ENCODE measurements around the gene ABCC1.
"Not testable (repeated sequence)": the region's sequence is repeated elsewhere in the genome, so short reads cannot be mapped to it uniquely, and the experiment has no call there.

Gene ABCC1

DNA sequence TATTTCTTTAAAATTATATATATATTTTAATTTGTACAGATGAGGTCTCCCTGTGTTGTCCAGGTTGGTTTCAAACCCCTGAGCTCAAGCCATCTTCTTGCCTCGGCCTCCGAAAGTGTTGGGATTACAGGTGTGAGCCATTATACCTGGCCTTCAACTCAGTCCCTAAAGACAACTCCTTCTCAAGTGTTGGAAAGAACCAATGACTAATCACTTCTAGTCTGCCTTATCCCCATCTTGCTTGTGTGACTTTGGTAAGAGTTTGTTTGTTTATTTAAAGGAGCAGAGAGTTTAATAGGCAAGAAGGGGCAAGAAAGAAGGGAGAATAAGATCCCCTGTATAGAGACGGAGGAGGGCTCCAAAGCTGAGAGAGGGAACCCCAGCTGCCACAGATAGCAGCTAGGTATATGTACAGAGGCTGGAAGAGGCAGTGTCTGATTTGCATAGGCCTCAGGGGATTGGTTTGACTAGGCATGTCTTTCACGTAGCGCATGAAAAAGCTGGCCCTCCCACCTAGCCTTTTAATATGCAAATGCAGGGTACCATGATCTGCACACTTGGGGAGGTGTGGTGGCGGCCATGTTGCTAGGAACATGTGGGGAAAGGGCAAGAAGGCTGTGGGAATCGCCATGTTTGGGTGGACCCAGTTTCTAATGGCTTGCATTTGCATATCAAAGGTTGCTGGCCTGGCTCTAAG, 21.5 kb downstream of the ABCC1 start:
- no peak for DNase-seq

DNA sequence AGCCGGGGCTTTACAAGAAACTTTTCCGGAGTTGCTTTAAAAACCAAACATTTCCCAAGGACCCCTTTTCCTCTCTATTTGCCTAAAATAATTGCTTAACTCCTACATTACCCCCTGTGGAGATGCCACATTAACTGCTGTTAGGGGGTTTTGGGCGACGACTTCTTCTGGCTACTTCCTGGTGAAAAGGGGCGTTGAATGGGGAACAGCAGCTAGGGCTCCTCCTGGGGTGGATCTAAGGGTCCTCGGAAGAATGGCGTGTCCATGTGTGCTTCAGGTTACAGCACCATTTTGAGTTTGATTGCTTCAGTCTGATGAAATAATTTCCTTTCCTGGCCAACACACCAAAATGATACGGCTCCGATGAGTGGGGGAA, 22.0 kb downstream of the ABCC1 start:
- DNase-seq: no peak

DNA sequence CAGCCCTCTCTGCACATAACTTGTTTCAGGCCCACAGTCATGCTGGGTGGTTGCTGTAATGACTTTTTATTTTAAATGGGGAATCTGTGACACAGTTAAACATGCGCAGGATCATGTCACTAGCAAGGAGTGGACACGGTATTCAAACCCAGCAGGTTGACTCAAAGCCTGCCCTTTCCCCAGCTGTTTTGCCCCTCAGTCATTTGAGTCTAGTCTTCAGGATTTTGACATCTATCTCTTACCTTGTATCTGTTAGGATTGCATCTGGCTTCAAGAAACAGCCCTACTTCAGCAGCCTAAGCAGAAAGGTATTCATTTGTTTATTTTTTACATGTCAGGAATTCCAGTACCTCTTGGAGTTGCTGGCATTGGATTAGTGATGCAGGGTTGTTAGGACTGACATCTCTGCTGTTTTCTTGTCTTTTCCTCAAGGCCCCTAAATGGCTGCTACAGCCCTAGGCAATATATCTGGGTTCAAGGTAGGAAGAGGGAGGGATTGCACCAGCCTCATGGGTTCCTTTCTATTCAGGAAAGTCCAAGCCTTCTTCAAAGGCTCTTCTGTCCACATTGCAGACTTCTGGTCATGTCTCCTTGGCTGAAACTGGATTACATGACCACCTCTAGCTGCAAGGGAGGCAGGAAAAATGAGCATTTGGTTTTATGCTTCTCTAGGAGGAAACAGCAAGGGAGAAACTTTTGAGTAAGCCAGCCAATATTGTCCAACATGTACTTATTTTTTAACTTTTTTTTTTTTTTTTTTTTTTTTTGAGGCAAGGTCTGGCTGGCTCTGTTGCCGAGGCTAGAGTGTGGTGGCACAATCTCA, 22.8 kb downstream of the ABCC1 start:
- no peak for DNase-seq

GRCh38 chr16:15973421-15973820, 24.0 kb downstream of the ABCC1 start:
- no peak for DNase-seq

DNA sequence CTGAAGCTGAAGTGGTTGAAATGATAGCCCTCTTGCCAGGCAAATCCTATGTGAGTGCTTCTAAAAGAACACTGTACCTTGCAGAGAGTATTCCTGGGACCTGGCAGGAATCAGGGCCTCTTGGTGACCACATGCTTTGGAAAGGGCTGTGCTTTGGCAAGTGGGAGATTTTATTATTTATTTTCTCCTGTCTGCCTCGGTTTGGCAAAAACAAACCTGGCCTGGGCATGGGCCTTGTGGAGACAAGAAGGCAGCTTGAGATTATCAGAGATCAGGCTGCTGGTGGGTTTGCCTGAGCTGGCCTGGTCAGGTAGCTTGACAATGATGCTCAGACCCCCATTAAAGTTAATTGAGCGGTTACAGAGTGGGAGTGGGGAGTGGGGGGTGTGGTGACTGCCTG, 24.6 kb downstream of the ABCC1 start:
- no peak for DNase-seq

DNA sequence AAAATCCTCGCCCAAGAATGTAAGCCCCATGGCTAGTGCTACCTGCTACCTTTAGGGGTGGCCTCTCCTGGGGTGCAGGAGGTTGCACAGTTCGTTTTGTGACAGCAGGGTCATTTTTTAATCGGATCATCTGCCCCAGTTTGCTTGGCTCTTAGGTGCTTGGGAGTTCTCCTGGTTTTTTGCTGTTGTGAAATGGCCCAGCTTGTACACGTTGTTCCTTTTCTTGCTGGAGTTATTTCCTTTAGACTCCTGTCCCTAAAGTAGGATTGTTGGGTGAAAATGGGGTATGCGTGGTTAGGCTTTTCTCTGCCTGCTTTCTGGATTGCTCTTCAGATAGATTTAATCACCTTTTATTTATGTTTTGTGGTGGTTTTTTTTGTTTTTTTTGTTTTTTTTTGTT, 25.8 kb downstream of the ABCC1 start:
- DNase-seq: no peak

- DNase-seq: no peak
Observed at GRCh38 chr16:15976225-15976812, 26.9 kb downstream of the ABCC1 start.

DNA sequence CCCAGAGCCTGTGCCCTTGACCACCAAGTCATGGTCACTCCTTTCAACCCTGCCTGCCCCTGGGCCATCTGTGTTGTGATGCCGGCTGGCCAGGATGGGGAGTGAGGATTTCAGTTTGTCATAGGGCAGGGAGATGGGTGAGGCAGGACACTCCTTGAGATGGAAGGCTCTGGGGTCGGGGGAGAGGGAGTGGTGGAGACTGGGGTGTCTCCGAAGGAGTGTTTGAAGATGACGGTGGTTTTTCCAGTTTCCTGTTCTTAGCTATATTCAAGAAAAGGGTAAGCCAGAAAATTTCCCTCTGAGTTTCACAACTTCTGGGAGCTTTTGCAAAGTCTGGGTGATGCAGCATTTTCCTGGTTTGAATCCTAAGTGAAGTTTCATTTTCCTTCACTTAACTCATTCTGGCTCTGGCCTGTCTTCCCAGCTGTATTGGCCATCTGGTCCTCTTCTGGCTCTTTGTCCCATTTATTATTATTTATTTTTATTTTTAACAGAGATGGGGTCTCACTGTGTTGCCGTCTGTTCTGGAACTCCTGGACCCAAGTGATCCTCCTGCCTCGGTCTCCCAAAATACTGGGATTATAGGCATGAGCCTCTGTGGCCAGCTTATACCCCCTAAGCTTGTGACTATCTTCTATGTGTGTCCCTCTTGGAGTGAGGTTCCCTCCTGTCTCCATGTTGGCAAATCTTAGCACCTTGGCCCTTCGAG, 27.7 kb downstream of the ABCC1 start:
- DNase-seq: no peak

DNA sequence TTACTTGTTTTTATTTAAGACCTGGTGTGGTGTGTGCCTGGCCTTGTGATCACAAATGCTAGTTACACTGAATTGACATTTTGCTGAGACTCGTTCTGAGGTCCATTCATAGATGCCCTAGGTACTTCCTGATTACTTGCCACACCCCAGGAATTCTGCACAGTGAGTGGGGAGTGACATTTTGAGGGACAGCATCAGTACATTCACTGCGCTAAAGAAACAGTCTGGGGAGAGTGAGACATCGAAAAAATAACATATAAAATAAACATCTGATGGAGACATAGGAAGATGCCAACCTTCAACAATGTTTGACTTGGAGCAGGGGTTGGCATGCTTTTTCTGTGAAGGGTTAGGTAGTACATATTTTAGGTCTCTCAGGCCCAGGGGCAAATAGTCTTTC, 30.4 kb downstream of the ABCC1 start:
- no peak for DNase-seq

DNA sequence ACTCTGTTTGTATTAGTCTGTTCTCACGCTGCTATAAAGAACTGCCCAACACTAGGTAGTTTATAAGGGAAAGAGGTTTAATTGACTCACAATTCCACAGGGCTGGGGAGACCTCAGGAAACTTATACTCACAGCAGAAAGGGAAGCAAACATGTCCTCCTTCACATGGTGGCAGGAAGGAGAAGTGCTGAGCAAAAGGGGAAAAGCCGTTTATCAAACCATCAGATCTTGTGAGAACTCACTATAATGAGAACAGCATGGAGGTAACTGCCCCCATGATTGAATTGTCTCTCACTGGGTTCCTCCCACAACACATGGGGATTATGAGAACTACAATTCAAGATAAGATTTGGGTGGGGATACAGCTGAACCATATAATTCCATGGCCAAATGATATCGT, 30.9 kb downstream of the ABCC1 start:
- no peak for DNase-seq

DNA sequence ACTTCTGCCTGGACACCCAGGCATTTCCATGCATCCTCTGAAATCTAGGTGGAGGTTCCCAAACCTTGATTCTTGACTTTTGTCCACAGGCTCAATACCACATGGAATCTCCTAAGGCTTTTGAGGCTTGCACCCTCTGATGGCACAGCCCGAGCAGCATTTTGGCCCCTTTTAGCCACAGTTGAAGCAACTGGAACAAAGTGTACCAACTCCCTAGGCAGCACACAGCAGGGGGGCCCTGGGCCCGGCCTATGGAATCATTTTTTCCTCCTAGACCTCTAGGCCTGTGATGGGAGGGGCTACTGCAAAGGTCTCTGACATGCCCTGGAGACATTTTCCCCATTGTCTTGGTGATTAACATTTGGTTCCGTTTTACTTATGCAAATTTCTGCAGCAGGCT, 32.0 kb downstream of the ABCC1 start:
- no peak for DNase-seq

GRCh38 chr16:15982194-15982915, 32.9 kb downstream of the ABCC1 start:
- not testable (repeated sequence) for DNase-seq

DNA sequence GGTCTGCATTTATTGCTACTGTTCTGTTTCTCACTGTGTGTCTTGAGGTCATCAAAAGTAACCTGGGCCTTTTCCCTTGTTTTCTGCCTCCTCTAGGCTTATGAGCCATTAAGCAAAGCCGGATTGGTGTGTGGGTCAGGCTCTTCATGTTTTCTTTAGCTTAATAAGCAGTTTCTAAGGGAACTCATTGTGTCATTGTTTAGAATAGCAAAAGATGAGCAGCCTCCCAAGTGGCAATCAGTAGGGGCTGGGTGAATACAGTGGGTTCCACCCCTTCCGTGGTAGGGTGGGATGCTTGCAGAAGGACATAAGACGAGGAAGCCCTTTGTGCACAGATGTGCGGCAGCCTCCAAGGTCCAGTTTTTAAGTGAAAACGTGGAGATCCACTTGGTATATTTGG, 34.5 kb downstream of the ABCC1 start:
- no peak for DNase-seq

GRCh38 chr16:15985144-15985543, 35.7 kb downstream of the ABCC1 start:
- DNase-seq: no peak

GRCh38 chr16:15986261-15986660, 36.8 kb downstream of the ABCC1 start:
- DNase-seq: no peak

DNA sequence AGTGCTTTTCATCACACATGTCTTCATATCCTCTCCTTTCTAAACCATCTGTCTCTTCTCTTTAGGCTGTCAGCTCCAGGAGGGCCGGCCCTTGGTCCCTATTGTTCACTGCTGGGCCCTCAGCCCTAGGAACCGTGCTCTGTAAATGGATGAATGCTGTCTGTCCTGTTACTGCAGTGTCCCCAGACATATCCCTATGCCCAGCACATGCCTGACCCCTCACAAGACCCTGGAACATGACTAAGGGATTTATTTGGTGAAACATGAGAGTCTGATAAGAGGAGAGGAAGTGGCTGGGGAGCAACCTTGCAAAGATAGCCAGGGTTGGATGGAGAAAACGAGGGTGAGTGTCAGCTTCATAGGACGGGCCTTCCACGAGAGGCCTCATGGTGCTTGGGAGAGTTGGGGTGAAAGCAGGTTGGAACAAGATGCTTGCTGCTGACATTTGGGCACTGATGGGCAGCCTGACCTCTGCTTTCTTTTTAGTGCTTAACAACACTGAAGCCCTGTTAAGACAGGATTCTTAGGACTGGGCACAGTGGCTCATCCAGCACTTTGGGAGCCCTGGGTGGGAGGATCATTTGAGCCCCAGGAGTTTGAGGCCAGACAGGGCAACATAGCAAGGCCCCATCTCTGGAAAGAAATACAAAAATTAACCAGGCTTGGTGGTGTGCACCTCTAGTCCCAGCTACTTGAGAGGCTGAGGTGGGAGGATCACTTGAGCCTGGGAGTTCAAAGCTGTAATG, 39.0 kb downstream of the ABCC1 start:
- DNase-seq: no peak

DNA sequence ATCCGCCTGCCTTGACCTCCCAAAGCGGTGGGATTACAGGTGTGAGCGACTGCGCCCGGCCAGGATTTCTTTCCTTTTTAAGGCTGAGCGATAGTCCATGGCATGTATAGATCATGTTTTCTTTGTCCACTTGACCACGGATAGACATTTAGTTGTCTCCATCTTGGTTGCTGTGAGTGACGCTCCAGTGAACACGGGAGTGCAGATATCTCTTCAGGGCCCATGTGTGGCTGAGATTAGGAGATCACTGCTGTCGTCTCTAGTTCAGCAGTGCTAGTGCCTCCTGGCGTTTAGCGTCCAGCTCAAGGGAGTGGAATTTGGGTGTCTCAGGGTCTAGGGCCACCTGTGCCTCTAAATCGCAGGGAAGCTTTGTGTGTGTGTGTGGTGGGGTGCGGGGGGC, 41.5 kb downstream of the ABCC1 start:
- DNase-seq: no peak

GRCh38 chr16:15993128-15993527, 43.7 kb downstream of the ABCC1 start:
- DNase-seq: no peak

- DNase-seq: no peak
Observed at GRCh38 chr16:15993541-15993940, 44.1 kb downstream of the ABCC1 start.

DNA sequence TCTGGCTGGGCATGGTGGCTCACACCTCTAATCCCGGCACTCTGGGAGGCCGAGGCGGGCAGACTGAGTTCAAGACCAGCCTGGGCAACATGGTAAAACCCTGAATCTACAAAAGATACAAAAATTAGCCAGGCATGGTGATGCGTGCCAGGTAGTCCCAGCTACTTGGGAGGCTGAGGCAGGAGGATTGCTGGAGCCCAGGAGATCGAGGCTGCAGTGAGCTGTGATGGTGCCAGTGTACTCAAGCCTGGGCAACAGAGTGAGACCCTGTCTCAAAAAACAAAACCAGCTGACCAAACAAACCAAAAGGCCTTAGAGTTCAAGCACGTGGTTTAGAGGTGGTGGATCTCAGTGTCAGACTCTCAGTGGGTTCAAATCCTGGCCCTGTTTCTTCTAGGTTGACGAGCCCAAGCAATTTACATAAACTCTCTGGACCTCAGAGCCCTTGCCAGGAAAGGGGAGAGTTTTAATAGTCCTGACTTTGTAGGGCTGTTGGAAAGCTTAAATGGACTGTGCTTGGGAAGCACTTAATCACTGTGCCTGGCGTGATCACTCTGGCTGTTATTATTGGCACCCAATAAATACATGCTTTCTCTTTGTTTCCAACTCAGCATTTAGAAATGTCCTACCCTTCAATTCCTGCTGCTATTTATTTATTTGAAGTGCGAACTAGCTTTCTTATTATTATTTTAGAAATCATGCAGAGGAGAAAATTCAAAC, 44.7 kb downstream of the ABCC1 start:
- no peak for DNase-seq

- DNase-seq: no peak
Observed at GRCh38 chr16:15996432-15997109, 47.2 kb downstream of the ABCC1 start.
